GM10266 (cell line): ENCODE results near the gene UCK1.

Experiments
- DNase-seq: peaks from one replicate; pipeline ENCODE4 v3.0.0; 2012; ENCODE audit errors: extremely low spot score
- TF ChIP-seq, protein P1 (sequence below): IDR thresholded peaks from 2 replicates; pipeline ENCODE4 v1.5.1; 2012; ENCODE audit warnings: mild to moderate bottlenecking, low read depth; ENCODE audit not compliant: control insufficient read depth, insufficient read depth; ENCODE audit errors: missing control alignments

UCK1 gene

DNA sequence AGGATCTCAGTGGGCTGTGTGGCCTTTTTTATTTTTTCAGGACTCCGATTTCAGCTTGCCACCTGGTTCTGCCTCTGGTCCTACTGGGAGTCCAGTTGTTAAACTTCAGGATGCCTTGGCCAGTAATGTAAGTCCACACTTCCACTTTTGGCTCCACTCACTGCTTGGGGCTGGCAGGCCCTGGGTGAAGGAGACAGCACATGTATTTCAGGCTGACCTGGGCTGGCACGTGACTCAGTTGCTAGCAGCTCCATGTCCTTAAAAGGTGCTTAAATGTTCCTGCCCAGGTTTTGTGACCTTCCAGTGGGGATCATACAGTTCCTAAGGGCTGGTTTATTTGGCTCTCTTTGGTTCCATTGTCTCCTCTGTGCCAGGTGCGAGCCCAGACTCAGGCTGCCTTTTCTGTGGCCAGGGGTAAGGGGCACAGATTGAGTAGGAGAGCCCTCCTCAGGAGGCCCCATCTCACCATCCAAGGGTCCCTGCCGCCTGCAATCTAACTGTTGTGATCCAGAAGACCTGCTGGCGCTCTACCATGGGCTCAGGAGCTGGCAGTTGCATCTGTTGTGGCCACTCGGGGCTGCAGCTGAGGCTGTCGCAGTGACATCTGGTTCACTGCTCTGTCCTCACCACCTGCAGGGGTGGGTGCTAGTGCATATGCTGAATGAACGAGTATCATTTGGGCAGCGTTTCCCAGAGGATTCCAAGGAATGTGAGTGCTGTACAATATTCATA, 47.6 kb downstream of the UCK1 start:
- TF ChIP-seq, protein P1, sequence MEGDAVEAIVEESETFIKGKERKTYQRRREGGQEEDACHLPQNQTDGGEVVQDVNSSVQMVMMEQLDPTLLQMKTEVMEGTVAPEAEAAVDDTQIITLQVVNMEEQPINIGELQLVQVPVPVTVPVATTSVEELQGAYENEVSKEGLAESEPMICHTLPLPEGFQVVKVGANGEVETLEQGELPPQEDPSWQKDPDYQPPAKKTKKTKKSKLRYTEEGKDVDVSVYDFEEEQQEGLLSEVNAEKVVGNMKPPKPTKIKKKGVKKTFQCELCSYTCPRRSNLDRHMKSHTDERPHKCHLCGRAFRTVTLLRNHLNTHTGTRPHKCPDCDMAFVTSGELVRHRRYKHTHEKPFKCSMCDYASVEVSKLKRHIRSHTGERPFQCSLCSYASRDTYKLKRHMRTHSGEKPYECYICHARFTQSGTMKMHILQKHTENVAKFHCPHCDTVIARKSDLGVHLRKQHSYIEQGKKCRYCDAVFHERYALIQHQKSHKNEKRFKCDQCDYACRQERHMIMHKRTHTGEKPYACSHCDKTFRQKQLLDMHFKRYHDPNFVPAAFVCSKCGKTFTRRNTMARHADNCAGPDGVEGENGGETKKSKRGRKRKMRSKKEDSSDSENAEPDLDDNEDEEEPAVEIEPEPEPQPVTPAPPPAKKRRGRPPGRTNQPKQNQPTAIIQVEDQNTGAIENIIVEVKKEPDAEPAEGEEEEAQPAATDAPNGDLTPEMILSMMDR = no peak
- DNase-seq = no peak

- TF ChIP-seq, protein P1 = no peak
- no peak for DNase-seq
Observed at GRCh38 chr9:131482343-131483006, 48.6 kb downstream of the UCK1 start.

GRCh38 chr9:131481441-131482342, 49.4 kb downstream of the UCK1 start:
- TF ChIP-seq, protein P1 = no peak
- DNase-seq = no peak

GRCh38 chr9:131480258-131480657, 50.8 kb downstream of the UCK1 start:
- DNase-seq = no peak
- TF ChIP-seq, protein P1 = no peak

- TF ChIP-seq, protein P1 = no peak
- no peak for DNase-seq
Observed at GRCh38 chr9:131478911-131479310, 52.2 kb downstream of the UCK1 start.

GRCh38 chr9:131478421-131478868, 52.6 kb downstream of the UCK1 start:
- TF ChIP-seq, protein P1 = peak; percentile 60
- DNase-seq = peak; percentile 48
